Measurements from ENCODE around the gene ATP9B. TPM values are rescaled to one million over a fixed set of nuclear protein-coding genes. Genes with fewer than 3 reads are reported as not detected.

The ATP9B gene
- total and polyA plus RNA-seq, 4 donors: 12.6 to 77.0 (median 29.9) TPM

DNA sequence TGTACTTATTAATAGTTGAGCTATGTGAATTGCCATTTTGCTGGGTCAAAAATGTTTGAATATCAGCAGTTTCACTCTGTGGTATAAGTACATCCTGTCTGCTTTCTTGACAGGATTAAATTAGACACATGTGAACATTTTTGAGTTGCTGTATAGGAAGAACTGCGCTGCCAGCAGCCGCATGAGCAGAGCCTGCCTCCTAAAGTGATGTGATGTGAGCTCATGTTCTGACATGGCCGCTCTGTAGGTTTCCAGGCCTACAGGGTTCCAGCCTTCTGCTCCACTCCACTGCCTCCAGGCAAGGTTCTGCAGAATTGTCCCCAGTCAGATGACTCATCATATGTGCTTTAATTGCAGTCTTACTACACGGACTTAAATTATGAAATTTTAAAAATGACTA lies 206.8 kb downstream of the ATP9B start:
- no peak for TF ChIP-seq CTCF (IDR thresholded peaks at IDR 0.05; ENCODE audit: control extremely low read depth, extremely low read depth)
- no peaks in the 10 kb centered on the region for H3K9me3 ChIP-seq (ENCODE audit: control insufficient read depth in 4 of 4, insufficient read depth in 3 of 4, low read length in 3 of 4)
- H3K27ac ChIP-seq (ENCODE audit: low read depth in 1 of 2, low read length in 1 of 2): no peak overlapping the region
- WGBS, 2 donors: 77 to 85% methylated on average over 4 of the region's 4 CpGs
- no peak overlapping the region for H3K9ac ChIP-seq (ENCODE audit: insufficient read depth in 1 of 2, low read length in 2 of 2)
- no peak overlapping the region for H3K4me3 ChIP-seq
- H3K4me1 ChIP-seq (ENCODE audit: control insufficient read depth in 5 of 5, insufficient read depth in 5 of 5, low read length in 5 of 5): peaks cover 0 to 2% (median 0%) of the 10 kb centered on the region in 5 donors
- peaks cover 0 to 10% (median 5%) of the 10 kb centered on the region in 4 donors for H3K36me3 ChIP-seq (ENCODE audit: control insufficient read depth in 4 of 4, insufficient read depth in 4 of 4, low read length in 4 of 4)
- ATAC-seq (ENCODE audit: insufficient read depth, low FRiP score): no peak
- no peaks in the 10 kb centered on the region for H3K27me3 ChIP-seq (ENCODE audit: control insufficient read depth in 3 of 3, insufficient read depth in 3 of 3, low read length in 2 of 3)
- no peak for DNase-seq

GRCh38 chr18:79278896-79279295 lies 209.7 kb downstream of the ATP9B start:
- Histone ChIP-seq H3K27me3 (ENCODE audit: control insufficient read depth in 3 of 3, insufficient read depth in 3 of 3, low read length in 2 of 3) (no peaks in the 10 kb centered on the region), H3K4me1 (ENCODE audit: control insufficient read depth in 5 of 5, insufficient read depth in 5 of 5, low read length in 5 of 5) (no peaks in the 10 kb centered on the region), H3K9ac (ENCODE audit: insufficient read depth in 1 of 2, low read length in 2 of 2) (no peak overlapping the region), H3K9me3 (ENCODE audit: control insufficient read depth in 4 of 4, insufficient read depth in 3 of 4, low read length in 3 of 4) (peaks cover 0 to 2% (median 0%) of the 10 kb centered on the region in 4 donors), H3K27ac (ENCODE audit: low read depth in 1 of 2, low read length in 1 of 2) (no peak overlapping the region), H3K36me3 (ENCODE audit: control insufficient read depth in 4 of 4, insufficient read depth in 4 of 4, low read length in 4 of 4) (peaks cover 0 to 12% (median 7%) of the 10 kb centered on the region in 4 donors), H3K4me3 (no peak overlapping the region)
- TF ChIP-seq CTCF (IDR thresholded peaks at IDR 0.05; ENCODE audit: control extremely low read depth, extremely low read depth): no peak
- no peak for ATAC-seq (ENCODE audit: insufficient read depth, low FRiP score)
- no peak for DNase-seq
- 92 to 94% methylated on average over 11 of the region's 11 CpGs for WGBS, 2 donors

DNA sequence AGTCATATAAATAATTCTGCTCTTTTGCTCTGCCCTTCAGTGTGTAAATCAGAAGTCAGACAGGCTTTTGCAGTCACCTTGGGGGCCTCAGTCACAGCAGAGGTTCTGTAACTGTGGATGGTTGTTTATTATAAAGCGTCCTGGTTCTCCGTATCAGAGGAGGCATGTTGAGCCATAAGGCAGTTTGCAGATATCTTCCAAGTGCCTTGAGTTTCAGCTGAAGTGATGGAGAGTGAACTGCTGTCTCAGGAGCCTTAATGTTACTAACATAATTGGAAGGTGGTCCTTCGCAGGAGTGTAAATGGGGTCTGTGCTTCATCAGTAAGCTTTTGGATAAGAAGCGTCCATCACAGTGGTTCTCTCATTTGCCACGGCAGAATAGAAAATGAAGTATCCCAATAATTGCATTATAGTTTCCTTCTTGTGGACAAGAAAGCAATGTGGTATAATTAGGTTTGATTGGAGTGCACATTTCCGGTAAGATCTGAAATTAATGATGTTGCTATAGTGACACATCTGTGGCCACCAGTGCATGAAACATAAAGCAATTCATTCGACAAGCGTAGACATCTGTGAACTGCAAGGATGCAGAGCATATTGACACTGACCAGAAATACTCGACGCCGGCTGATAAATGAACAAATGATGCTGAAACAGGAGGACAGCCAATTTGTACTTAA lies 214.1 kb downstream of the ATP9B start:
- H3K36me3 ChIP-seq (ENCODE audit: control insufficient read depth in 4 of 4, insufficient read depth in 4 of 4, low read length in 4 of 4): peaks cover 0 to 8% (median 5%) of the 10 kb centered on the region in 4 donors
- H3K4me3 ChIP-seq: no peak overlapping the region
- 95% methylated on average over 11 of the region's 11 CpGs for WGBS, 2 donors
- no peak for TF ChIP-seq CTCF (IDR thresholded peaks at IDR 0.05; ENCODE audit: control extremely low read depth, extremely low read depth)
- no peak overlapping the region for H3K9ac ChIP-seq (ENCODE audit: insufficient read depth in 1 of 2, low read length in 2 of 2)
- H3K4me1 ChIP-seq (ENCODE audit: control insufficient read depth in 5 of 5, insufficient read depth in 5 of 5, low read length in 5 of 5): no peaks in the 10 kb centered on the region
- no peaks in the 10 kb centered on the region for H3K27me3 ChIP-seq (ENCODE audit: control insufficient read depth in 3 of 3, insufficient read depth in 3 of 3, low read length in 2 of 3)
- no peak for ATAC-seq (ENCODE audit: insufficient read depth, low FRiP score)
- H3K27ac ChIP-seq (ENCODE audit: low read depth in 1 of 2, low read length in 1 of 2): no peak overlapping the region
- H3K9me3 ChIP-seq (ENCODE audit: control insufficient read depth in 4 of 4, insufficient read depth in 3 of 4, low read length in 3 of 4): peaks cover 0 to 2% (median 0%) of the 10 kb centered on the region in 4 donors
- DNase-seq: no peak

All from lung (tissue), 12 donors.